Measurements from ENCODE around the gene POTEI.
"Not testable (repeated sequence)": the region's sequence is repeated elsewhere in the genome, so short reads cannot be mapped to it uniquely, and the experiment has no call there.

The POTEI gene

DNA sequence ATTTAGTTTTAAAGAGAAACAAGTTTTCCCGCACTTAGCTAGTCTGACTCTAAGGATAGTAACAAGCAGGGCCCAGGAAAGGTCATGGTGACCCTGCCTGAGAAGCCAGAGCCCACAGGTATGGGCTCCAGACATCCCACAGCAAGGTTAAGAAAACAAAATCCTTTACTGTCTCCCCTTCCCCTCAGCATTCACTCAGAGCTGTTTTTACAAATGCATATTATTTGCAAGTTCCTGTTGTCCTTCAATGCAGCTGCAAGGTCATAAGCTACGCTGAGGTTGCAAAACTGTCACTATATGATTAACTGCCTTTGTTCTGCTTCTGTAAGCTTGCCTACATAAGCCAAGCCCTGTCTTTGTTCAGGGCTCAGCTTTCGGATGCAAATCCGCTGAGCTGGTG, 18.1 kb downstream of the POTEI start:
- FAIRE-seq; DNase-seq (ENCODE audit: low spot score): not testable (repeated sequence)

DNA sequence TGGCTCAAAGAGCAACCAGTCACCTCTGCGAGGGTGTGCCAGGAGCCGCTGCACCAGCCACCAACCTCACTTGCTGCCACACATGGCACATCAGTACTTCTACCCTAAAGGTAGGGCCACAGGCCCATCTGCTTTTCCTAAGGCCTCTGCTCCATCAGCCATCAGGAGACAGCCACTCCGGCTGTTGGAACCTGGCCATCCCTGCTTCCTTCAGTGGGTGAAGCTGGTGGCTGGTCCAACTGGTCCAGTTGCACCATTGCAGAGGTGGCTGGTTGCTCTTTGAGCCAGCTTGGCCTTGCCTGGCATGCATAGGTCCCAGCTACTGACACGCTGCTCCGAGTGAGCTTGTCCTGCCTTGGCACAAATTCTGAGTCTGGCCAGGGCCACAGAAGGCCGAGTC, 53.7 kb downstream of the POTEI start:
- not testable (repeated sequence) for DNase-seq (ENCODE audit: low spot score); FAIRE-seq

DNA sequence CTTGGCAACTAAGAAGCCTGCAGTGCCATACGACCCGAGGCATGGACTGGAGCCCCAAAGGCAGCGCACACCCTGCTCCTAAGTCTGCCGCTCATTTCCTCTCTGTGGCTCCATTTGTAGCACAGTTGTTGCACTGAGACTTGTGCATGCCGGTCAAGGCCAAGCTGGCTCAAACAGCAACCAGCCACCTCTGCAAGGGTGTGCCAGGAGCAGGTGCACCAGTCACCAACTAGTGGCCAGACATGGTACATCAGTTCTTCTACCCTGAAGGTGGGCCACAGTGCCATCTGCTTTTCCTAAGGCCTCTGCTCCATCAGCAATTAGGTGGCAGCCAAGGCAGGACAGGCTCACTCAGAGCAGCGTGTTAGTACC, 54.4 kb downstream of the POTEI start:
- FAIRE-seq; DNase-seq (ENCODE audit: low spot score): not testable (repeated sequence)

DNA sequence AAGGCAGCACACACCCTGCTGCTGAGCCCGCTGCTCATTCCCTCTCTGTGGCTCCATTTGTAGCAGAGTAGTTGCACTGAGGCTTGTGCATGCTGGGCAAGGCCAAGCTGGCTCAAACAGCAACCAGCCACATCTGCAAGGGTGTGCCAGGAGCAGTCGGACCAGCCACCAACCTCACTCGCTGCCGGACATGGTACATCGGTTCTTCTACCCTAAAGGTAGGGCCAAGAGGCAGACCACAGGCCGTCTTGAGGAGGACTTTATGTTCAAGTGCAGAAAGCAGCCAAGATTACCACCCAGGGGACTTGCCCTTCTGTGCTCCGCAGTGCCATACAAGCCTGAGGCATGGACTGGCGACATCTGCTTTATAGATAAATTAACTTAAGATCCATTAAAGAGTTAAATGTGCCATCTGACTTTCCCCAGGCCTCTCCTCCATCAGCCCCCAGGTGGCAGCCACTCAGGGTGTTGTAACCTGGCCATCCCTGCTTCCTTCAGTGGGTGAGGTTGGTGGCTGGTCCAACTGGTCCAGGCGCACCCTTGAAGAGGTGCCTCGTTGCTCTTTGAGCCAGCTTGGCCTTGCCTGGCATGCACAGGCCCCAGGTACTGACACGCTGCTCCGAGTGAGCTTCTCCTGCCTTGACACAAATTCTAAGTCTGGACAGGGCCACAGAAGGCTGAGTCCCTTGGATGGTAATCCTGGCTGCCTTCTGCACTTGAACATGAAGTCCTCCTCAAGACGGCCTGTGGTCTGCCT, 55.0 kb downstream of the POTEI start:
- not testable (repeated sequence) for FAIRE-seq; DNase-seq (ENCODE audit: low spot score)

DNA sequence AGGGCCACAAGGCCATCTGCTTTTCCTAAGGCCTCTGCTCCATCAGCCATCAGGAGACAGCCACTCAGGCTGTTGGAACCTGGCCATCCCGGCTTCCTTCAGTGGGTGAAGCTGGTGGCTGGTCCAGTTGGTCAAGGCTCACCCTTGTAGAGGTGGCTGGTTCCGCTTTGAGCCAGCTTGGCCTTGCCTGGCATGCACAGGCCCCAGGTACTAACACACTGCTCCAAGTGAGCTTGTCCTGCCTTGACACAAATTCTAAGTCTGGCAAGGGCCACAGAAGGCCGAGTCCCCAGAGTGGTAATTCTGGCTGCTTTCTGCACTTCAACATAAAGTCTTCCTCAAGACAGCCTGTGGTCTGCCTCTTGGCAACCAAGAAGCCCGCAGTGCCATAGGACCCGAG, 56.2 kb downstream of the POTEI start:
- not testable (repeated sequence) for DNase-seq (ENCODE audit: low spot score); FAIRE-seq

DNA sequence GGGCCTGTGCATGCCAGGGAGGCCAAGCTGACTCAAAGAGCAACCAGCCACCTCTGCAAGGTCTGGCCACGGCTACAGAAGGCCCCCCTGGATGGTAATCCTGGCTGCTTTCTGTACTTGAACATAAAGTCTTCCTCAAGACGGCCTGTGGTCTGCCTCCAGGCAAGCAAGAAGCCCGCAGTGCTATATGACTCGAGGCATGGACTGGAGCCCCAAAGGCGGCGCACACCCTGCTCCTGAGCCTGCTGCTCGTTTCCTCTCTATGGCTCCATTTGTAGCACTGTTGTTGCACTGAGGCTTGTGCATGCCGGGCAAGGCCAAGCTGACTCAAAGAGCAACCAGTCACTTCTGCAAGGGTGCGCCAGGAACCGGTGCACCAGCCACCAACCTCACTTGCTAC, 57.3 kb downstream of the POTEI start:
- not testable (repeated sequence) for FAIRE-seq; DNase-seq (ENCODE audit: low spot score)

DNA sequence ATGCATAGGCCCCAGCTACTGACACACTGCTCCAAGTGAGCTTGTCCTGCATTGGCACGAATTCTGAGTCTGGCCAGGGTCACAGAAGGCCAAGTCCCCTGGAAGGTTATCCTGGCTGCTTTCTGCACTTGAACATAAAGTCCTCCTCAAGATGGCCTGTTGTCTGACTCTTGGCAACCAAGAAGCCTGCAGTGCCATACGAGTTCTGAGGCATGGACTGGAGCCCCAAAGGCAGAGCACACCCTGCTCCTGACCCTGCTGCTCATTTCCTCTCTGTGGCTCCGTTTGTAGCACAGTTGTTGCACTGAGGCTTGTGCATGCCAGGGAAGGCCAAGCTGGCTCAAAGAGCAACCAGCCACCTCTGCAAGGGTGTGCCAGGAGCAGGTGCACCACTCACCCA, 57.9 kb downstream of the POTEI start:
- FAIRE-seq, result not testable (repeated sequence)

DNA sequence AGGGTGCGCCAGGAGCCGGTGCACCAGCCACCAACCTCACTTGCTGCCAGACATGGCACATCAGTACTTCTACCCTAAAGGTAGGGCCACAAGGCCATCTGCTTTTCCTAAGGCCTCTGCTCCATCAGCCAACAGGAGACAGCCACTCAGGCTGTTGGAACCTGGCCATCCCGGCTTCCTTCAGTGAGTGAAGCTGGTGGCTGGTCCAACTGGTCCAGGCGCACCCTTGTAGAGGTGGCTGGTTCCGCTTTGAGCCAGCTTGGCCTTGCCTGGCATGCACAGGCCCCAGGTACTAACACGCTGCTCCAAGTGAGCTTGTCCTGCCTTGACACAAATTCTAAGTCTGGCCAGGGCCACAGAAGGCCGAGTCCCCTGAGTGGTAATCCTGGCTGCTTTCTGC, 58.8 kb downstream of the POTEI start:
- DNase-seq (ENCODE audit: low spot score); FAIRE-seq: not testable (repeated sequence)

More for the DNA sequence above, 57.9 kb downstream of the POTEI start:
- DNase-seq (ENCODE audit: low spot score), result not testable (repeated sequence)

DNA sequence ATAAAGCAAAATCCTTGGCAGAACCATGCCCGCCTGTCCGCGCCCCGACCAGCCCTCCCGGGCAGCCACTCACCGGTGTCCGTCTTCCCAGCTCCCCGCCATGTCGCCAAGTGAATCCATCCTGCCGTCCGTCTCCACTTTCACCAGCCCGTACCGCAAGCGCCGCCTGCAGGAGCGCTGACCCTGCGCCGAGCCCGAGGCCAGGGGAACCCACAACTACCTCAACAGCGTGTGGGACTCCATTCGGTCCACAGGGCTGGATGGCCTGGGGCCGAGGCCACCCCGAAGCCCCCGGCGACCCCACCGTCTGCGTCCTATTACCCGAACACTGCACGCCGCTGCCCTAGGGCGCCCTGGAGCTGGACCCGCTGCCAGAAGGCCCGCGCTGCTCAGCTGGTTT, 81.5 kb downstream of the POTEI start:
- not testable (repeated sequence) for DNase-seq (ENCODE audit: low spot score); FAIRE-seq

DNA sequence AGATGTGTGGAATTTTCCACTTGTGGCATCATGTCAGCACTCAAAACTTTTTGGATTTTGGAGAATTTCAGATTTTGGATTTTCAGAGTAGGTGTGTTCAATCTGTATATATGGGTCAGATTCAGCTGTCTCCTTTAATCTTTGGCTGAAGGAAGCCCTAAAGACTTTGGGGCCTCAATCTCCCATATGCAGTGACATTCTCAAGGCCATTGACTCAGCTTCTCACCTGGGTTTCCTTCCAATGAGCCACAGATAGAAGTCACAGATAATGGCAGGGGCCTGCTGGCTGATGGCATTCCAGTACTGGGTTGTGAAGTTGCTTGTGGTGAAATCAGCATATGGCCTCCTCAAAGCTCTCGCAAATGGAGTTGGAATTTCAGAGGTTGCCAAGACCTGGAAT, 90.3 kb downstream of the POTEI start:
- not testable (repeated sequence) for FAIRE-seq; DNase-seq (ENCODE audit: low spot score)

DNA sequence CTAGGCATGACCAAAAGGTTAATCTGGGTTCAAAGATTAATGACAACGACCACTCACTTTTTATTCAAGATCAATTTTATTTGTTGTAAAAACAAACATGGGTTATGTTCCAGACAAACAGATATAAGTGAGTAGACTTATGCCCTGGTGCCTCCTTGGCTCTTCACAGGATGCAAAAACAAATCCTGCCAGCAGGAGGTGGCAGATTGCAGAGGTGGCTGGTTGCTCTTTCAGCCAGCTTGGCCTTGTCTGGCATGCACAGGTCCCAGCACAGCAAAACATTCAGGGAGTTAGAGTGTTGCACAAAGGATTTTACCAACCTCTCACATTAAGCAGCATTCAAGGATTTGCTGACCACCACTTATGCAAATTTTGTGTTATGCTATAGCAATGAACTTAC, 92.4 kb downstream of the POTEI start:
- FAIRE-seq; DNase-seq (ENCODE audit: low spot score): not testable (repeated sequence)
